GM23338 (cell line): ENCODE measurements around the gene DYNC2H1.
"Not testable (repeated sequence)": the region's sequence is repeated elsewhere in the genome, so short reads cannot be mapped to it uniquely, and the experiment has no call there.

Experiments
- EZH2 ChIP-seq: fragments of 200-600 bp; sonication (generic); IDR thresholded peaks from one replicate; pipeline ENCODE4 v1.8.0; 2017; ENCODE audit warnings: antibody characterized with exemption, mild to moderate bottlenecking, low read depth; ENCODE audit not compliant: unreplicated experiment
- POLR2AphosphoS5 ChIP-seq: IDR thresholded peaks from 2 replicates; pipeline ENCODE4 v1.6.1; 2016; ENCODE audit warnings: antibody characterized with exemption, low read depth
- ZNF331 ChIP-seq: fragments of 250-450 bp; sonication (Bioruptor Pico); IDR thresholded peaks from 2 replicates; pipeline ENCODE4 v1.5.0; 2020; ENCODE audit warnings: low read depth, mild to moderate bottlenecking, moderate library complexity
- TF ChIP-seq, protein P1 (sequence below), 2 experiments: fragments of 200-600 bp in 1 of 2; sonication (generic) in 1 of 2; conservative IDR thresholded peaks; 2 replicates each; pipeline versions ENCODE4 v1.5.1 to v1.6.1; 2016 to 2017; ENCODE audit warnings: antibody characterized with exemption in 2 of 2, low read depth in 2 of 2, mild to moderate bottlenecking in 2 of 2, moderate library complexity in 1 of 2
- TF ChIP-seq, protein P2 (sequence below): IDR thresholded peaks from one replicate; pipeline ENCODE4 v1.6.1; 2018; ENCODE audit warnings: antibody characterized with exemption; ENCODE audit not compliant: unreplicated experiment

DNA sequence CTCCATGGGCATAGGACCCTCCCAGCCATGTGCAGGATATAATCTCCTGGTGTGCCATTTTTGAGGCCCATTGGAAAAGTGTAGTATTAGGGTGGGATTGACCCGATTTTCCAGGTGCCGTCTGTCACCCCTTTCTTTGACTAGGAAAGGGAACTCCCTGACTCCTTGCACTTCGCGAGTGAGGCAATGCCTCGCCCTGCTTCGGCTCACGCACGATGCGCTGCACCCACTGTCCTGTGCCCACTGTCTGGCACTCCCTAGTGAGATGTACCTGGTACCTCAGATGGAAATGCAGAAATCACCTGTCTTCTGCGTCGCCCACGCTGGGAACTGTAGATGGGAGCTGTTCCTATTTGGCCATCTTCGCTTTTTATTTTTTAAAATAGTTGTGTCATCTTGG is 32.8 kb downstream of the DYNC2H1 start:
- not testable (repeated sequence) for TF ChIP-seq EZH2; ZNF331 (CRISPR knock-in tag); POLR2AphosphoS5
- TF ChIP-seq, protein P1, sequence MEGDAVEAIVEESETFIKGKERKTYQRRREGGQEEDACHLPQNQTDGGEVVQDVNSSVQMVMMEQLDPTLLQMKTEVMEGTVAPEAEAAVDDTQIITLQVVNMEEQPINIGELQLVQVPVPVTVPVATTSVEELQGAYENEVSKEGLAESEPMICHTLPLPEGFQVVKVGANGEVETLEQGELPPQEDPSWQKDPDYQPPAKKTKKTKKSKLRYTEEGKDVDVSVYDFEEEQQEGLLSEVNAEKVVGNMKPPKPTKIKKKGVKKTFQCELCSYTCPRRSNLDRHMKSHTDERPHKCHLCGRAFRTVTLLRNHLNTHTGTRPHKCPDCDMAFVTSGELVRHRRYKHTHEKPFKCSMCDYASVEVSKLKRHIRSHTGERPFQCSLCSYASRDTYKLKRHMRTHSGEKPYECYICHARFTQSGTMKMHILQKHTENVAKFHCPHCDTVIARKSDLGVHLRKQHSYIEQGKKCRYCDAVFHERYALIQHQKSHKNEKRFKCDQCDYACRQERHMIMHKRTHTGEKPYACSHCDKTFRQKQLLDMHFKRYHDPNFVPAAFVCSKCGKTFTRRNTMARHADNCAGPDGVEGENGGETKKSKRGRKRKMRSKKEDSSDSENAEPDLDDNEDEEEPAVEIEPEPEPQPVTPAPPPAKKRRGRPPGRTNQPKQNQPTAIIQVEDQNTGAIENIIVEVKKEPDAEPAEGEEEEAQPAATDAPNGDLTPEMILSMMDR (conservative IDR thresholded peaks at IDR 0.05; ENCODE audit: low read depth in 2 of 2): not testable (repeated sequence)
- TF ChIP-seq, protein P2, sequence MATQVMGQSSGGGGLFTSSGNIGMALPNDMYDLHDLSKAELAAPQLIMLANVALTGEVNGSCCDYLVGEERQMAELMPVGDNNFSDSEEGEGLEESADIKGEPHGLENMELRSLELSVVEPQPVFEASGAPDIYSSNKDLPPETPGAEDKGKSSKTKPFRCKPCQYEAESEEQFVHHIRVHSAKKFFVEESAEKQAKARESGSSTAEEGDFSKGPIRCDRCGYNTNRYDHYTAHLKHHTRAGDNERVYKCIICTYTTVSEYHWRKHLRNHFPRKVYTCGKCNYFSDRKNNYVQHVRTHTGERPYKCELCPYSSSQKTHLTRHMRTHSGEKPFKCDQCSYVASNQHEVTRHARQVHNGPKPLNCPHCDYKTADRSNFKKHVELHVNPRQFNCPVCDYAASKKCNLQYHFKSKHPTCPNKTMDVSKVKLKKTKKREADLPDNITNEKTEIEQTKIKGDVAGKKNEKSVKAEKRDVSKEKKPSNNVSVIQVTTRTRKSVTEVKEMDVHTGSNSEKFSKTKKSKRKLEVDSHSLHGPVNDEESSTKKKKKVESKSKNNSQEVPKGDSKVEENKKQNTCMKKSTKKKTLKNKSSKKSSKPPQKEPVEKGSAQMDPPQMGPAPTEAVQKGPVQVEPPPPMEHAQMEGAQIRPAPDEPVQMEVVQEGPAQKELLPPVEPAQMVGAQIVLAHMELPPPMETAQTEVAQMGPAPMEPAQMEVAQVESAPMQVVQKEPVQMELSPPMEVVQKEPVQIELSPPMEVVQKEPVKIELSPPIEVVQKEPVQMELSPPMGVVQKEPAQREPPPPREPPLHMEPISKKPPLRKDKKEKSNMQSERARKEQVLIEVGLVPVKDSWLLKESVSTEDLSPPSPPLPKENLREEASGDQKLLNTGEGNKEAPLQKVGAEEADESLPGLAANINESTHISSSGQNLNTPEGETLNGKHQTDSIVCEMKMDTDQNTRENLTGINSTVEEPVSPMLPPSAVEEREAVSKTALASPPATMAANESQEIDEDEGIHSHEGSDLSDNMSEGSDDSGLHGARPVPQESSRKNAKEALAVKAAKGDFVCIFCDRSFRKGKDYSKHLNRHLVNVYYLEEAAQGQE: not testable (repeated sequence)
